Neural crest cell (in vitro differentiated cells): ENCODE data around the gene ADCY2. TPM values are rescaled to one million over a fixed set of nuclear protein-coding genes. Genes with fewer than 3 reads are reported as not detected.

ENCODE experiments used
- DNase-seq: peaks from one replicate; pipeline ENCODE4 v3.0.0; 2021; ENCODE audit warnings: low read depth, mixed read lengths, low spot score
- H3K27ac Mint-ChIP-seq: one replicate; pipeline ENCODE4 v1.8.0; 2021; ENCODE audit warnings: mild to moderate bottlenecking, mixed read lengths; ENCODE audit not compliant: unreplicated experiment
- H3K27me3 Mint-ChIP-seq: 2 replicates; pipeline ENCODE4 v1.8.0; 2021; ENCODE audit warnings: low read depth, mild to moderate bottlenecking, mixed read lengths
- H3K36me3 Mint-ChIP-seq: 2 replicates; pipeline ENCODE4 v1.8.0; 2021; ENCODE audit warnings: low read depth, mild to moderate bottlenecking, mixed read lengths
- H3K4me1 Mint-ChIP-seq: 2 replicates; pipeline ENCODE4 v1.8.0; 2021; ENCODE audit warnings: mixed read lengths
- H3K4me3 Mint-ChIP-seq: one replicate; pipeline ENCODE4 v1.8.0; 2021; ENCODE audit warnings: mild to moderate bottlenecking, mixed read lengths
- H3K9me3 Mint-ChIP-seq: 2 replicates; pipeline ENCODE4 v1.8.0; 2021; ENCODE audit warnings: mixed read lengths
- CTCF ChIP-seq: fragments of 200-600 bp; sonication (generic); conservative IDR thresholded peaks from 2 replicates; pipeline ENCODE4 v1.5.0; 2021; ENCODE audit warnings: antibody characterized with exemption, mild to moderate bottlenecking
- total RNA-seq: library from RNA; stranded (reverse); gene quantifications from 2 replicates; pipeline ENCODE4 v1.2.1, GENCODE V29; 2021

Gene ADCY2
- total RNA-seq, 1 donor from 2014 or later, result 3.5 TPM

GRCh38 chr5:7781899-7782298, 386.0 kb downstream of the ADCY2 start:
- Mint-ChIP-seq H3K36me3 (no peaks in the 10 kb centered on the region), H3K4me3 (no peak overlapping the region), H3K4me1 (peaks cover 8% of the 10 kb centered on the region), H3K9me3 (no peaks in the 10 kb centered on the region), H3K27ac (no peak overlapping the region), H3K27me3 (peaks cover 2% of the 10 kb centered on the region)
- TF ChIP-seq CTCF, result no peak
- no peak for DNase-seq

- H3K9me3 Mint-ChIP-seq, result no peaks in the 10 kb centered on the region
- no peak overlapping the region for H3K27ac Mint-ChIP-seq
- no peak for DNase-seq
- no peaks in the 10 kb centered on the region for H3K36me3 Mint-ChIP-seq
- no peak for TF ChIP-seq CTCF
- no peak overlapping the region for H3K4me3 Mint-ChIP-seq
- peaks cover 2% of the 10 kb centered on the region for H3K27me3 Mint-ChIP-seq
- H3K4me1 Mint-ChIP-seq, result no peaks in the 10 kb centered on the region
Measured at GRCh38 chr5:7784683-7785380, 388.9 kb downstream of the ADCY2 start.

- Mint-ChIP-seq H3K27me3 (peaks cover 2% of the 10 kb centered on the region), H3K36me3 (no peaks in the 10 kb centered on the region), H3K4me1 (no peaks in the 10 kb centered on the region), H3K9me3 (no peaks in the 10 kb centered on the region), H3K27ac (no peak overlapping the region), H3K4me3 (no peak overlapping the region)
- no peak for TF ChIP-seq CTCF
- no peak for DNase-seq
Measured at GRCh38 chr5:7787770-7788169, 391.8 kb downstream of the ADCY2 start.

GRCh38 chr5:7789567-7789966, 393.6 kb downstream of the ADCY2 start:
- Mint-ChIP-seq H3K4me1 (peaks cover 8% of the 10 kb centered on the region), H3K4me3 (no peak overlapping the region), H3K27ac (no peak overlapping the region), H3K27me3 (peaks cover 2% of the 10 kb centered on the region), H3K9me3 (no peaks in the 10 kb centered on the region), H3K36me3 (no peaks in the 10 kb centered on the region)
- TF ChIP-seq CTCF, result no peak
- no peak for DNase-seq

GRCh38 chr5:7793895-7794294, 398.0 kb downstream of the ADCY2 start:
- Mint-ChIP-seq H3K27me3 (no peaks in the 10 kb centered on the region), H3K4me1 (peaks cover 20% of the 10 kb centered on the region), H3K9me3 (no peaks in the 10 kb centered on the region), H3K4me3 (no peak overlapping the region), H3K36me3 (no peaks in the 10 kb centered on the region), H3K27ac (peak overlapping the region; percentile 51)
- no peak for TF ChIP-seq CTCF
- no peak for DNase-seq
